ENCODE data around the gene NSMCE1.
"Not testable (repeated sequence)": the region's sequence is repeated elsewhere in the genome, so short reads cannot be mapped to it uniquely, and the experiment has no call there.

Gene NSMCE1

DNA sequence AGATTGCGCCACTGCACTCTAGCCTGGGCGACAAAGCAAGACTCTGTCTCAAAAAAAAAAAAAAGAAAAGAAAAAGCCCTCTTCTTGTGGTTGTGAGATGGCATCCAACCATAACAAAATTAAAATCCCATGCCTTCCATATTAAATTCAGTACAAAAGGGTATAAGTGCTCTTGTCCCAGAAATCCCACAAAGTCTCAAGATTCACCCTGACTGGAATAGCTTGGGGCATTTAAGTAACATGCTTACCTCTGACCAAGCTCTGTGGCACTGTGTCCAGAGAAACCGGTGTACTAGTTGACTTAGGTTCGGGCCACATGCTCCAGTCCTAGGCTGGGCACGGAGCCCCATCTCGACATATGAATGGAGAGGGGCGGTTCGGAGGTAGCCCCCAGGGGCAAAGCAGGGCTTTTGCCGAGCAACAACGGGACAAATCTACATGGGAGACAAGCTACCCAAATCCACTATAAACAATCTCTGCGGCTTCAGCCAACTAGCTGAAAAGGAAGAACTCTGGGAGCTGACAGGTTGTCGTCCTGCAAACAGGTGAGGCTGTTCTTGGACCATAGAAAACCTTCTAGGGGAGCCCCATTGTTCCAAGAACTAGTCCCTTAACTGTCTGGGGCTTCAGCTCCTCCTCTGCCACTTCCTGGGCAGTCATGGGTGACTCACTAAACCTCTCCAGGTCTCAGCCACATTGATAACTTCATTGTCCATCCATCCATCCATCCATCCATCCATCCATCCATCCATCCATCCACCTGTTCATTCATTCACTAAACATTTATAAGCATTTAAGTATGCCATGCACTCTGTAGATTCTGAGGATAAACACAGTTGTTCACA is 34.9 kb upstream of the NSMCE1 start:
- DNase-seq (ENCODE audit: low spot score), result no peak

DNA sequence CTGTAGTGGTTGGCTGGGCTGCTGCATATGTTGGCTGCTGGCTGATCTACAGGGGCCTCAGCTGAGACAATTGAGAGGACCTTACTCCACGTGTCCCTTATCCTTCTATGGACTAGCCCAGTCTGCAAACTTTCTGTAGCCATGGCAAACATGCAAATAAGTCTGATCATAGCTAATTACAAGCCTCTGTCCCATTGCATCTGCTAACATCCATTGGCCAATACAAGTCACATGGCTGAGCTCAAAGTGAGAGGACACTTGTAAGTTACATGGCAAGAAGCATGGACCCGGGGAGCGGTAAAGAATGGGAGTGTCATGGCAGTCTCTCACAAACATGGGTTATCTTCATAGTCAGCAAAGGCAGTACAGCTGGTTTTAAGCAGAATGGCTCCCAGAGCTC is 33.6 kb upstream of the NSMCE1 start:
- DNase-seq (ENCODE audit: low spot score), result no peak

DNA sequence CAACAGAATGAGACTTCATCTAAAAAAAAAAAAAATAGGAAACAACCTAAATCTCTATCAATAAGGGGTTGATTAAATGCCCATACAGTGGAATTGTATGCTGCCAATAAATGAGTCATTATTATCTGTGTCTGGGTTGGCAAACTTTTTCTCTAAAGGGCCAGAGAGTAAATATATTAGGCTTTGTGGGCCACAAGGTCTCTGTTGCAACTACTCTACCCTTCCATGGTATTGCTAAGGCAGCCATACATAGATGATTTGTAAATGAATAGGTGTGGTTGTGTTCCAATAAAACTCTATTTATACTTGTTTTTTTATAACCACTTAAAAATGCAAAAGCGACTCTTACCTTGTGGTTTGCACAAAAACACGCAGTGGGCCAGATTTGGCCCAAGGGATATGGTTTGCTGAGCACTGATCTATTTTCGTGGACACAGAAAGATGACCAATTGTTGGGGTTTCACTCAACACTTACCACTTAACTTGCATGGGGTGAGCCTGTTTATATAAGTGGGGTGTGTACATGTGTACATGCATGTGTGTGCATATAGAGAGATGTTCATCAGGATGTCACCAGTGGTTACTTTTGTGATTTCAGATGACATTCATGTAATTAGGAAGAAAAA is 32.8 kb upstream of the NSMCE1 start:
- no peak for DNase-seq (ENCODE audit: low spot score)

DNA sequence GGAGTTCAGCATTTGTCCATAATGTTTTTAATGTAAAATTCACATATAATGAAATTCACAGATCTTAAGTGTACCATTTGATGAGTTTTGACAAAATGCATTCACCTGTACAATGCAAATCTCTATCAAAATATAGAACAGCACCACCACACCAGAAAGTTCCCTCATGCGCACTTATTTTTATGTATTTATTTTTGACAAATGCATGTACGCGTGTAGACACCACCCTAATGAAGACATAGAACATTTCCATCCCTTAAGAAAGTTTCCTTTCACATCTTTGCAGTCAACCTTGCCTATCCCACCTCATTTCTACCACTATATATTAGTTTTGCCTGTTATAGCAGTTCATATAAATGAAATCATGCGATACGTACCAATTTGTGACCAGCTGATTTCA is 29.6 kb upstream of the NSMCE1 start:
- no peak for DNase-seq (ENCODE audit: low spot score)

DNA sequence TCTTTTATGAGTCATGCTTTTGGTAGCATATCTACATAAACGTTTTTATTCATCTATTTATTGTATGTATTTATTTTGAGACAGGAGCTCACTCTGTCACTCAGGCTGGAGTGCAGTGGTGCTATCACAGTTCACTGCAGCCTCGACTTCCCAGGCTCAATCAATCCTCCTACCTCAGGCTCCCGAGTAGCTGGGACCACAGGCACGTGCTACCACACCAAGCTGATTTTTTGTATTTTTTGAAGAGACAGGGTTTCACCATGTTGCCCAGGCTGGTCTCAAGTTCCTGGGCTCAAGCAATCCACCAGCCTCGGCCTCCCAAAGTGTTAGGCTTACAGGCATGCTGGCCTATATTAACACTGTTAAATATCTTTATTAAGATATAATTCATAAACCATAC is 24.8 kb upstream of the NSMCE1 start:
- no peak for DNase-seq (ENCODE audit: low spot score)

DNA sequence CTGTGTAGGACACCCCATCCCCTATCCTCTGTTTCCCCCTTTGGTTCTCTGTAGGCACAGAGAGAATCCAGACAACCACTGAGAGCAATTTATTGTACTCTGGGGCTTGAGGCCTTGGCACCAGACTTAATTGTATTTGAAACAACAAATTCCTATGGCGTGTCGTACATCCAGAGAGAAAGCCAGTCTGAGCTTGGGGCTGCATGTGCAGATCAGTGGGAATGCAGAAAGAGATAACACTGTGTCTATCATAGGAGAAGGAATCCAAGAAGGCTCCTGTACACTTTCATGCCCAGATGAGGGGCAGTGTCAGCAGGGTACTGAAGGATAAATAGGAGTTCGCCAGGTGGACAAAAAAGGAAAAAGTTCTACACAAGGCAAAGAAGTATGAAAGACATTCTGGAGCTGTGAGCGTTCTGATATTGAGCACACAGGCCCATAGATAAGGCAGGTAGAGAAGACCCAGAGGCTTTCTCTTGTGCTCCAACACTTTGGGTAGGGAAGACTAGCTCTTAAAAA is 23.2 kb upstream of the NSMCE1 start:
- no peak for DNase-seq (ENCODE audit: low spot score)

DNA sequence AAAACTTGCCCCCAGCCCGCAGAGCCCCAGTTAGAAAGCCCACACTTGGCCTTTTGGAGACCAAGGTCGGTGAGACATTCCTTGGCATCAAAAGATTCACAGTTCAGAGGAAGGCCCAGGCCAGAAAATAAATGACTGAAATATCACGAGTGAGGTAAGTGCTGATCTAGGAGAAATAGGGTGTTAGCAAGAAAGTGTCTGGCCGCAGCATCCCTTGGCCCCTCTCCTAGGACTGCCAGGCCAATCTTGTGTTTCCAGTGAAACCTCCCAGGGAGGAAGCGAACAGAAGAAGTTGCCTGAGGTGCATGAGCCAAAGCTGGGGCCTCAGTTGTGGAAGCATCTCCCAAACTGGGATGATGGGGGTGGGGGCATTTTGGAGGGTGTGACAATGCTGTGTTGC is 22.5 kb upstream of the NSMCE1 start:
- DNase-seq (ENCODE audit: low spot score), result no peak

DNA sequence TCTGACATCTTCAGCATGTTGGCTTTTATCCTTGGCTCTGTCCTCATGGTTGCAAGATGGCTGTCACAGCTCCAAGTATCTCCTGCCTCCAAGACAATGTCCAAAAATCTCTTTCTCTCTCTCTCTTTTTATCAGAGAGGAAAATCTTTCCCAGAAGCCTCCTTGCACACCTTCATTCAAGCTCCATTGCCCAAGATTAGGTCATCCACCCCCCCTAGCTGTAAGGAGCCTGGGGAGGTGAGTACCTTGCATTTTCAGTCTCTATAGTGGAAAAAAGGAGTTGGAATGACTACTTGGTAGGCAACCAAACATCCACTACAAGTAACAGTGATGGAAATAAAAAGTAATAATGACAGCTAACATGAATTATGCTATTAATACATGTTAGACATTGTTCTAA is 22.0 kb upstream of the NSMCE1 start:
- no peak for DNase-seq (ENCODE audit: low spot score)

DNA sequence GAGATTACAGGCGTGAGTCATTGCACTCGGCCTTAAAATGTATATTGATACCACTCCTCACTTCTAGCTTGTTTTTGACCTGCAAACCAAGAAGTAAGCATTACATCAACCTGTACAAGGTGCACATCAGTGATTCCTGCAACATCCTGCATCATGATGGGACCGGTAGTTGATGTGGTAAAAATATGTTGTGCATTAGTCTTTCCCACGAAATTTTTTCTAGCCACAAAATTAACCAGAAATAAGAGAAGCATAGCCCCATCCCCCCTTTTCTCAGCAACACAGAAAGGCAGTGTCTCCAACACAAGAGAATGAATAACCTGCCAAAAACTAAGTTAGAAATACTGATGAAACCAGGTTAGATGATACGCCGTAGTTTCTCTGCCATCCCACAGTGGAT is 21.1 kb upstream of the NSMCE1 start:
- no peak for DNase-seq (ENCODE audit: low spot score)

DNA sequence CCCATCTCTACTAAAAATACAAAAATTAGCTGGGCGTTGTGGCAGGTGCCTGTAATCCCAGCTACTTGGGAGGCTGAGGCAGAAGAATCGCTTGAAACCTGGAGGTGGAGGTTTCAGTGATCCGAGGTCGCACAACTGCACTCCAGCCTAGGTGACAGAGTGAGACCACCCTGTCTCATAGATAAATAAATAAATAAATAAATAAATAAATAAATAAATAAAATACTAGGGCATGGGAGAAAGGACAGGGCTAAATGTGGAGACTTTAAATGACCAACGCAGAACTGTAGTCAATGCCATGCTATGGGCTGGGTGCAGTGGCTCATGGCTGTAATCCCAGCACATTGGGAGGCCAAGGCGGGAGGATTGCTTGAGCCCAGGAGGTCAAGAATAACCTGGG is 19.7 kb upstream of the NSMCE1 start:
- DNase-seq (ENCODE audit: low spot score), result not testable (repeated sequence)

DNA sequence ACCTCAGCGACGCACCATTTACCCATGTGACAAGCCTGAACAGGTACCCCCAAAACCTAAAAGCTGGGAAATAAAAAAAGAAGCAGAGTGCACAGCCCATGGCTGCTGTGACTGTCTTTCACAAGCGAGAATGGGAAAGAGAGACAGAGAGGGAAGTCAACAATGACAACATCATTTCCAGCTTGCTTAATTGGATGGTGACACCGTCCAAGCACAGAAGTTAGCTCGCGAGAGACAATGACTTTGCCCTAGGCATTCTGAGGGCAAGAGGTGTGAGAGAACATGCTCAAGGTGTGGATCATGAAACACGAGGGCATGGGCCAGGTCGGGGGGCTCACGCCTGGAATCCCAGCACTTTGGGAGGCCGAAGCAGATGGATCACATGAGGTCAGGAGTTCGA is 19.3 kb upstream of the NSMCE1 start:
- DNase-seq (ENCODE audit: low spot score), result no peak

DNA sequence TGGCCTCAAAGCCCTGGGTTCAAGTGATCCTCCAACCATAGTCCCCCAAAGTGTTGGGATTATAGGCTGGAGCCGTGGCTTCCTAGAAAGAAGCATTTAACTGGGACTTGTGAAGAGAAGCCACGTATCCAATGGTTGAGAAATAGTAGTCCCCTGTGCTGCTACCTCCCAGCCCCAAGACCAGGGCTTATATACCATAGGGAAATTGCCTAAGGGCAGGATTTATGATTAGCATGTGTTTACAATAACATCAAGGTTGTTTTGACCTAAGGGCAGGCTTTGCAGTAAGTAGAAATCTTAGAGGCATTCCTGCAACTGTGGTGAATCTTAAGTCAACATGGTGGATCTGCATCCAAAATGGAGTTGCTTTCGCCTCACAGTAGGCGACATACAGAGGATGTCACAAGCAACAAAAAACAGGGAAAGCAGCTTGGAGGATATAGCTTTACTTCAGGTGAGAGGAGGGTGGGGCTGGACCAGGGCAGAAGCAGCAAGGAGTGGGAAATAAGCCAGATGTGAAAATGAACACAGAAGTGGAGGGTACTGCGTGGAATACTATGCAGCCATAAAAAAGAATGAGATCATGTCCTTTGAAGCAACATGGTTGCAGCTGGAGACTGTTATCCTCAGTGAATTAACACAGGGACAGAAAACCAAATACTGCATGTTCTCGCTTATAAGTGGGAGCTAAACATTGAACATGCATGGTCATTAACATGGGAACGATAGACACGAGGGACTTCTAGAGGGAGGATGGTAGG is 18.7 kb upstream of the NSMCE1 start:
- no peak for DNase-seq (ENCODE audit: low spot score)

DNA sequence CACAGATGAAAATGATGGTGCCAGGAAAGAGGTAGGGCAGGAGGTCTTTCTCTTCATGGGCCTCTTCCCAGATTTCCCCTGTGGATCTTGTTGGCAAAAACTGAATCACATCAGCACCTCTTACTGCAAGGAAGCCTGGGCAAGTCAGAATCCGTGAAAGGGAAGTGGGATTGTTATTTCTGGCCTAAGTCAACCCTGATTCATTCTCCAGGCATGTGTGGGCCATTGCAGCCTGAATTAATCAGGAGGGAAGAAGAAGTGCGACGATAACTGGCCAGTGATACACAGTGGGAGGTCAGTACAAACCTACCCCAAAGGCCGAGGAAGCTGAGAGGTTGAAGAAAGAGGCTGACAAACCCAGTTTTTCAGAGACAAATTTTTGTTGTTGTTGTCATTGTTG is 17.9 kb upstream of the NSMCE1 start:
- no peak for DNase-seq (ENCODE audit: low spot score)

DNA sequence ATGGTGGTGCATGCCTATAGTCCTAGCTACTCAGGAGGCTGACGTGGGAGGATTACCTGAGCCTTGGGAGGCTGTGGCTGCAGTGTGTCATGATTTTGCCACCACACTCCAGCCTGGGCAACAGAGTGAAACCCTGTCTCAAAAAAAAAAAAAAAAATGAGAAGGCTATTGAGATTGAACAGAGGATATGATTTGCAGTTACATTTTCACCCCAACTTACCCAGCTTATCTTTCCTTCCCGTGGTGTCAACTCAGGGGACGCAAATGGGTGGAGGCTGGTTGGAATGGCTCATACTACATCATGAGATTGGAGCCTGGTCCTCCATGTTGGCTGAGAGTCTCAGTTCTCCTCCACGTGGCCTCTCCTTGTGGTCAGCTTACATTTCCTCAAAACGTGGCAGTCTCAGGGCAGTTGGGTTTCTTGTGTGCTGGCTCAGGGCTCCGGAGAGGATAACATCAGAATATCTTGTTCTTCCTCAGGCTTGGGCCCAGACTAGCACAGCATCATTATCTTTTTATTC is 17.2 kb upstream of the NSMCE1 start:
- peak; percentile 18 for DNase-seq (ENCODE audit: low spot score)

DNA sequence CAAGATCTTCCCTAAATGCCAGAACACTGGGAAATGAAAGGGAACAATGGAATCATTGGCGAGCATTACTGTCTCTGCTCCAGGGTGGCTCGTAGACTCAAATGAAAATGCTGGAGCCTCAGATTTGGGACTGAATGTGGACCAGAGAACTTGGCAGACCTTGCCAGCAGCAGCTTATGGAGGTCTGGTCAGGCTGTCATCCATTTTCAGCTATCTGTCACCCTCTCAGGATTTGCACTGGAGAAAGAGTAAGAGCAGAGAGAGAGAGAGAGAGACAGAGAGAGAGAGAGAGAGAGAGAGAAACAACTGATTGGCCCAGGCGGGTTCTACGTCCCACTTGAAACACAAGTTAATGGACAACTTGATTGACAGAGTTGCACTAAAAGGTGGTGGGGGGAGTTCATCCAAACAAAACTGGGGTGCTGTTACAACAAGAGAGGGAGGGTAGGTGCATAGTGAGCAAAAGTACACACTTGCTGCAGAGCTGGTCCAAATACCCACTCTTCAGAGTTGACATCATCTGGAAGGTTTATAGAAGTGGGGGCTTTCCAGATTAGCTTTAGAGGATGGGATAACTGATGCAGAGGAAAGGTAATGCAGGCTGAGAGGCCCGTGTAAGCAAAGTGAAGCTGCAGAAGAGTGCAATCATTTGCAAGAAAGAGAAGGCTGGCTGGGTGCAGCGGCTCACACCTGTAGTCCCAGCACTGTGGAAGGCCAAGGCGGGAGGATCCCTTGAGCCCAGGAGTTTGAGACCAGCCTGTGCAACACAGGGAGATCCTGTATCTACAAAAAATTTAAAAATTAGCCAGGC is 16.5 kb upstream of the NSMCE1 start:
- peak; percentile 21 for DNase-seq (ENCODE audit: low spot score)

DNA sequence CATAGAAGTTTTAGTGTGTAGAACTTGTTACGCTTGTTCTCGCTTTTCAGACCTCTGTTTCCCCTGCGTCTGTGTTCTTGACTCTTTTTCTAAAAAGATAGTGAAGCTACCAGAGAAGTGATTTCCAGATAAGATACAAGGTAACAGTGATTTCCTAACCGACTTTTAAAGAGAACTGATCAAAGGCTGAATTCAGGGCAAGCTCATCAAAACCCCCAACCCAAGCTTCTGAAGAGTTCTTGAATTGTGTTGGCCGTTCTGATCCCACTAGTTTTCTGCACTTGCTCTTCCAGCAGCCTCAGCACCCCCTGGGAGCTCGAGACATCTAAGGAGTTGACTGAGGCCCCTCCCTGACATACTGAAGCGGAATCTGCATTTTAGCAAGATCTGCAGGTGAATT is 12.7 kb upstream of the NSMCE1 start:
- no peak for DNase-seq (ENCODE audit: low spot score)

DNA sequence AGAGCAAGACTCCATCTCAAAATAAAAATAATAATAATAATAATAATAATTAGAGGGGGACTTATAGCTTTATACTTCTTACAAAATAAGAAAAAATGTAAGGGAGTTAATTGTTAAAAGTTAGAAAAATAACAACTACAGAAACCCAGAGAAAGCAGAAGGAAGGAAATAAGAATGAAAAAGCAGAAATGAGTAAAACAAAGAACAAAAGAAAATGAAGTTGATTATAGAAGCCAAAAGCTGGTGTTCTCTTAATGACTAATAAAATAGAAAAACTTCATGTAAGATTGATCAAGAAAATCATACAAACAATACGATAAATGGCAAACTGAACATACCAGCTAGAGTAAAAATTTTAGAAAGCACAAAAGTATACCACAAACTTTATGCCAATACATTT is 6.8 kb upstream of the NSMCE1 start:
- no peak for DNase-seq (ENCODE audit: low spot score)

DNA sequence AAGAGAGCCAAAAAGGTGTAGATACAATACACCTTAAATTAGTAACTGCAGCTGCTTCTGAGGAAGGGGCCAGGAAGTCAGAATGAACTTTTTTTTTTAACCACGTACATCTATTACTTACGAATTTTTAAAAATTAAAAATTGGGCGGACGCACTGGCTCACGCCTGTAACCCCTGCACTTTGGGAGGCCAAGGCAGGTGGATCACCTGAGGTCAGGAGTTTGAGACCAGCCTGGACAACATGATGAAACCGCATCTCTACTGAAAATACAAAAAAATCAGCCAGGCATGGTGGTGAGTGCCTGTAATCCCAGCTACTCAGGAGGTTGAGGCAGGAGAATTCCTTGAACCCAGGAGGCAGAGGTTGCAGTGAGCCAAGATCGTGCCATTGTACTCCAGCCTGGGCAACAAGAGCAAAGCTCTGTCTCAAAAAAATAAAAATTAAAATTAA is 5.9 kb upstream of the NSMCE1 start:
- not testable (repeated sequence) for DNase-seq (ENCODE audit: low spot score)

DNA sequence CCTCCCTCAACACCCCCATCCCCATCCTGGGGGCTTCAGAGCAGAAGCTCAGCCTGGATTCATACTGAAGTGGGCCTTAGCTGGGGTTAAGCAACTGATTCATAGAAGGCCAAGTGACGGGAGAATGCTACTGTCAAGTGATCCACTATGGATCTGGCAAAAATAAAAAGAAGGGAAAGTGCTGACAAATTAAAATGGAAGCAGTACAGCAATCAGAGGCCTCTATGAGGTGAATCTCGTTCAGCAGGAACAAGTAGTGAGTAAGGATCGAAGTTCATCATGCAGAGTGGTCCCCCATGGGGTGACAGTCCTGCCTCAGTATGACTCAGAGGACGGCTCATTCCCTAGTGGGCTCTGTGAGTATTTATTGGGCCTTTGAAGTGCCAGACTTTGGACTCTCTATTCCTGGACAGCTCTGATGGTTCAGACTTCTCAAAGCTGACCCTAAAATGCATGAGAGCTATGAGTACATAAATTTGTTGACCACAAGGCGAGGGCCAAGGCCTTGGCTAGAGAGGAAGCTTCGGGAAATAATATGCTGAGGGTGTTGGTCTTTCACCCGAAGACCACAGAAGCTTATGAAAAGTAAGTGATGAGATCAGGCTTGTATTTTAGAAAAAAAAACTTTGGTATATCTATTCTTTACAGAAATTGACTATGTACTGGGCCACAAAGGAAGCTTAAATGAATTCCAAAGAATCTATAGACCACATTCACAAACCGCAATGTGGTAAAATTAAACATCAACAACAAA is 5.3 kb upstream of the NSMCE1 start:
- DNase-seq (ENCODE audit: low spot score), result no peak

DNA sequence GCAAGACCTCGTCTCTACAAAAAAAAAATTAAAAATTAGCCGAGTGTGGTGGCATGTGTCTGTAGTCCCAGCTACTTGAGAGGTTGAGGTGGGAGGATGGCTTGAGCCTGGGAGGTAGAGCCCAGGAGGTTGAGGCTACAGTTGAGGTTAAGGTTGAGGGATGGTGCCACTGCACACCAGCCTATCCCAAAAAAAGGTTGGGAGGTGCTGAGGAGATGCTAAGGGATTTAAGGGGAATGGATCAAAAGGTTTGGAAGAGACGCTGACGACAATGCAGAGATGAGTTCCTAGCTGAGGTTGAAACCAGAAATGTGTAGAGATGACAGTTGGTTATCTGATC is 4.7 kb upstream of the NSMCE1 start:
- no peak for DNase-seq (ENCODE audit: low spot score)

DNA sequence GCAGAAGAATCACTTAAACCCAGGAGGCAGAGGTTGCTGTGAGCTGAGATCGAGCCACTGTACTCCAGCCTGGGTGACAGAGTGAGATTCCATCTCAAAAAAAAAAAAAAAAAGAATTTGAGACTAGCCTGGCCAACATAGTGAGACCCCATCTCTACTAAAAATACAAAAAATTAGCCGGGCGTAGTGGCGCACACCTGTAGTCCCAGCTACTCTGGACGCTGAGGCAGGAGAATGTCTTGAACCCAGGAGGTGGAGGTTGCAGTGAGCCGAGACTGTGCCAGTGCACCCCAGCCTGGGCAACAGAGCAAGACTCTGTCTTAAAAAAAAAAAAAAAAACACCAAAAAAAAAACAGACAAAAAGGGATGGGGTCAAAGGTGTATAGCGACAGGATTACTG is 4.1 kb upstream of the NSMCE1 start:
- DNase-seq (ENCODE audit: low spot score), result not testable (repeated sequence)
